ENCODE data around the gene MED16. TPM values are rescaled to one million over a fixed set of nuclear protein-coding genes. Genes with fewer than 3 reads are reported as not detected.
A peak's percentile ranks its signal among the peaks of the same experiment; 100 is the strongest.

Gene MED16
- total RNA-seq, 2 experiments from 2014 or later, result 62.2 to 64.0 TPM

DNA sequence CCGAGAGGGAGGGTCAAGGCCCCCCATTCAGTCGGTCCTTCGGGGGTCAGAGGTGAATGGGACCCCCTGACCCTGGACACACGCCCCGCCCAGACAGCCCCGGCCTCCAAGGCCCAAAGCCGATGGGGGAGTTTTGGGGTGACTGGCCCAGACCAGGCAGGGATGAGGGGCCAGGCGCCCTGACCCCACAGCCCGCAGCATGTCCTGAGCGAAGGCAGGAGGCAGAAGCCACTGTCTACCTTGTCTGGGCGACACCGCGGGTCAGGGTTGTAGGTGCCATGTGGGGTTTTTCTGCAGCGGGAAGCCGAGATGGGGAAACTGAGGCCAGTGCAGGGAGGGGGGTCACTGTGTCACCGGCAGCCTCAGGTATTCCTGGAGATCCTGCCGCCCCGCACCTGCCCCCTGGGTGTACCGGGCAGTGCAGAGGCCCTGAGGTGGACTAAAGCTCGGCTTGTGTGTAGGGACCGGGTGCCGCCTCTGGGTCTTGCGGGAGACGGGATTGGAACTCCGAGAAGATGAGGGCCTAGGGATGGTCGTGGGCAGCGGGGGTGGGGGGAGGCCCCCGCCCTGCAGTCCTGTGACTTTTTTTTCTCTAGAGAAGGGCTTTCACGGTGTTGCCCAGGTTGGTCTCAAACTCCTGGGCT lies 41.3 kb upstream of the MED16 start:
- Mint-ChIP-seq H3K36me3 (ENCODE audit: low read depth) (peaks cover 30% of the 10 kb centered on the region), H3K4me3 (no peak overlapping the region), H3K27me3 (no peaks in the 10 kb centered on the region), H3K9me3 (peaks cover 2% of the 10 kb centered on the region), H3K27ac (no peak overlapping the region), H3K4me1 (peaks cover 22% of the 10 kb centered on the region)
- CTCF ChIA-PET, result no interaction called here
- POLR2A ChIA-PET, result interaction anchor here (0.7 kb wide), 1 partner anchor 138 kb away, joined by 3 read pairs; no protein-coding TSS in a partner anchor
- no peak for DNase-seq

DNA sequence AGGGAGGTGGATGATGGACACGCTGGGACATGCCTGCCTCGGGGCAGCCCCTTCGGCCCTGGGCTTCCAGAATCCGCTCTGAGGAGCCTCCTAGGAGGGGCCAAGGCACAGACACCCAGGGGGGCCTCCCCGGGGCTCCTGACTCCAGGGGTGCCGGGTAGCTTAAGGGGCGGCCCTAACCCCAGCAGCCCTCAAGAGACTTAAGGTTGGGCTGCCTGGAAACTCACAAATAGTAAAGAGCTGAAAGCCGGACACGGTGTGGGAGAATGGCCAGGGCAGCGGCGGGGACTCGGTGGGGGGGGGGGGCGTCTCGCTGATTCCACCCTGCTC lies 40.5 kb upstream of the MED16 start:
- Mint-ChIP-seq H3K4me1 (peaks cover 21% of the 10 kb centered on the region), H3K9me3 (peaks cover 2% of the 10 kb centered on the region), H3K27ac (no peak overlapping the region), H3K4me3 (no peak overlapping the region), H3K27me3 (no peaks in the 10 kb centered on the region), H3K36me3 (ENCODE audit: low read depth) (peaks cover 28% of the 10 kb centered on the region)
- ChIA-PET POLR2A (interaction anchor here (1.1 kb wide), 1 partner anchor 336 kb away, joined by 3 read pairs; the partner anchor contains the start of gene CIRBP), CTCF (interaction anchor here (0.5 kb wide), 1 partner anchor 37 kb away, joined by 3 read pairs; no protein-coding TSS in a partner anchor)
- no peak for DNase-seq

DNA sequence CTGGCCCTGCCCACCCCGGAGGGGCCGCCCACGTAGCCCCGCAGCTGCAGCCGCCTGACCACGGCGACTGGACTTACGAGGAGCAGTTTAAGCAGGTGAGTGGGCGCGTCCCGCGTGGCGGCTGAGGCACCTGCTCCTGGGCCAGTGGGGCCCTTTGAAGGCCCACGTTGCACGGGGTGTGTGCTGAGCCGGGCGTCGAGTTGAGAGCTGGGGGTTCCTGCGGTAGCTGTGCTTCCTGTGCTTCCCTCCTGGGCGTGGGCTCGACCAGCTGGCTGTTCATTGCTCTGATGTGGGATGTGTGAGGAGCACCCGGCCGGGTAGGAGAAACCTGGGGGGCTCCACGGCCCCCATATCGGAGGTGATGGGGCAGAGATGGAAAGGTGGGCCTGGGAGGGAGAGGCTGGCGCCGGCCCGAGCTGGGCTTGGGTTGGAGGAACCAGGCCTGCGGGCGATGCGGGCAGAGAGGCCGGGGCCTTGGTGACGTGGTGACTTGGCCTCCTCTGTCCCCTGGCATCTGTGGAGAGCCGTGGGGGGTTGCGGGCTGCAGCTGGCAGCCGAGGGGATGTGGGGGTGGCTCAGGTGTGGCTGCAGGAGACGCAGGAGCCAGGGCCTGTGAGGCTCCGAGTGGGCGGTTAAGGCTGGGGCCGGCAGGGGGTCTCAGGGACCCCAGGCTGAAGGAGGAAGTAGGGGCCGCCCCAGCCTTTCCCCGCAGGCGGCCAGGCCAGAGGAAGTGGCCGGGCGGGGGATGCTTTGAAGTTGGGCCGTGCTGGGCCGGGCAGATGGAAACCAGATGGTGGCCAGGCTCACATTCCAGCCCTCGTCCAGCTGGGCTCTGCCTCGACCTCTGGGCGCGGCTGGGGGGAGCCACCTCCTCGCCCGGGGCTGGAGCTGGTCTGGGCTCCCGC lies 39.9 kb upstream of the MED16 start:
- H3K27me3 Mint-ChIP-seq, result no peaks in the 10 kb centered on the region
- H3K36me3 Mint-ChIP-seq (ENCODE audit: low read depth), result peaks cover 26% of the 10 kb centered on the region
- peak; percentile 31 for DNase-seq
- peak overlapping the region; percentile 63 for H3K4me3 Mint-ChIP-seq
- CTCF ChIA-PET, result interaction anchor here (0.5 to 1.8 kb wide), 3 partner anchors 38 to 69 kb away, joined by 3 to 4 read pairs (median 3); partner anchors contain the start of gene WDR18
- peaks cover 2% of the 10 kb centered on the region for H3K9me3 Mint-ChIP-seq
- peaks cover 18% of the 10 kb centered on the region for H3K4me1 Mint-ChIP-seq
- POLR2A ChIA-PET, result interaction anchor here (1.1 kb wide), 1 partner anchor 336 kb away, joined by 3 read pairs; the partner anchor contains the start of gene CIRBP
- H3K27ac Mint-ChIP-seq, result peak overlapping the region; percentile 64

DNA sequence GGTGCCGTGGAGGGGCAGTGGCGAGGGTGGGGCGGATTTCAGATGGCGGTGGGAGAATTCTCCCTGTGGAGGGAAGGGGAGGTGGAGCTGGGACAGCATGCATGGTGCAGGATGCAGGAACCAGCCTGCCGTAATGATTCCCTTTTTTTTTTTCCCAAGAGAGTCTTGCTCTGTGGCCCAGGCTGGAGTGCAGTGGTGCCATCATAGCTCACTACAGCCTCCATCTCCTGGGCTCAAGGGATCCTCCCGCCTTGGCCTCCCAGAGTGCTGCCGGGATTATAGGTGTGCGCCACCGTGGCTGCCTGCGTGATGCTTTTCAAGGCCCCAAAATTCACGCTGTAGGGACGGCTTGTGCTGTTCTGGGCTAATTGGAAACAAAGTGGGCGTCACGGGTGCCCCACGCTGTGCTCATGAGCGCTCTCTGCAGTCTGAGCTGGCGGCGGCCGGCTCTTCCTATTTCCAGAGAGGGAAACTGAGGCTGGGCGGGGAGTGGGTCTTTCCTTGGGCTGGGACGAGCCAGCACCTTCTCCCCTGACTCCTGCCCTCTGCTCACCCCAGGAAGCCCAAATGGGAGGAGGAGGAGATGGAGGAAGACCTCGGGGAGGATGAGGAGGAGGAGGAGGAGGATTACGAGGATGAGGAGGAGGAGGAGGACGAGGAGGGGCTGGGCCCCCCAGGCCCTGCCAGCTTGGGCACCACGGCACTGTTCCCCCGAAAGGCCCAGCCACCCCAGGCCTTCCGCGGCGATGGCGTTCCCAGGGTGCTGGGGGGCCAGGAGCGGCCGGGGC lies 39.1 kb upstream of the MED16 start:
- Mint-ChIP-seq H3K4me3 (no peak overlapping the region), H3K27me3 (no peaks in the 10 kb centered on the region), H3K36me3 (ENCODE audit: low read depth) (peaks cover 21% of the 10 kb centered on the region), H3K27ac (no peak overlapping the region), H3K9me3 (no peaks in the 10 kb centered on the region), H3K4me1 (peaks cover 13% of the 10 kb centered on the region)
- ChIA-PET POLR2A (interaction anchor here (1.1 kb wide), 1 partner anchor 337 kb away, joined by 3 read pairs; the partner anchor contains the start of gene CIRBP), CTCF (interaction anchor here (1.0 to 1.8 kb wide), 2 partner anchors 52 to 68 kb away, joined by 3 to 4 read pairs; partner anchors contain the start of gene WDR18)
- no peak for DNase-seq

DNA sequence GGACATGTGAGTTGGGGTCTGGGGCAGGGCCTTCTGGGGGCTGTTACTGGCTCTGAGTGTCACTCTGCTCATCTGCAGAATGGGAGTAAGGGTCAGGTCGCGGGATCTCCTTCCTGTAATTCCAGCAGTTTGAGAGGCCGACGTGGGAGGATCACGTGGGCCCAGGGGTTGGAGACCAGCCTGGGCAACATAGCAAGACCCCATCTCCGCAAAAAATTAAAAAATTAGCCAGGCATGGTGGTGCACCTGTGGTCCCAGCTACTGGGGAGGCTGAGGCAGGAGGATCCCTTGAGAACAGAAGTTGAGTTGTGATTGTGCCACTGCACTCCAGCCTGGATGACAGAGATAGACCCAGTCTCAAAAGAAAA lies 36.9 kb upstream of the MED16 start:
- H3K4me3 Mint-ChIP-seq, result no peak overlapping the region
- ChIA-PET POLR2A (interaction anchor here (0.5 to 0.9 kb wide), 3 partner anchors 19 to 277 kb away, joined by 3 to 4 read pairs (median 4); partner anchors contain the start of gene WDR18), CTCF (interaction anchor here (0.7 kb wide), 2 partner anchors 52 to 101 kb away, joined by 3 to 4 read pairs; no protein-coding TSS in a partner anchor)
- DNase-seq, result no peak
- no peak overlapping the region for H3K27ac Mint-ChIP-seq
- no peaks in the 10 kb centered on the region for H3K9me3 Mint-ChIP-seq
- no peaks in the 10 kb centered on the region for H3K27me3 Mint-ChIP-seq
- H3K4me1 Mint-ChIP-seq, result peaks cover 10% of the 10 kb centered on the region
- peaks cover 18% of the 10 kb centered on the region for H3K36me3 Mint-ChIP-seq (ENCODE audit: low read depth)

DNA sequence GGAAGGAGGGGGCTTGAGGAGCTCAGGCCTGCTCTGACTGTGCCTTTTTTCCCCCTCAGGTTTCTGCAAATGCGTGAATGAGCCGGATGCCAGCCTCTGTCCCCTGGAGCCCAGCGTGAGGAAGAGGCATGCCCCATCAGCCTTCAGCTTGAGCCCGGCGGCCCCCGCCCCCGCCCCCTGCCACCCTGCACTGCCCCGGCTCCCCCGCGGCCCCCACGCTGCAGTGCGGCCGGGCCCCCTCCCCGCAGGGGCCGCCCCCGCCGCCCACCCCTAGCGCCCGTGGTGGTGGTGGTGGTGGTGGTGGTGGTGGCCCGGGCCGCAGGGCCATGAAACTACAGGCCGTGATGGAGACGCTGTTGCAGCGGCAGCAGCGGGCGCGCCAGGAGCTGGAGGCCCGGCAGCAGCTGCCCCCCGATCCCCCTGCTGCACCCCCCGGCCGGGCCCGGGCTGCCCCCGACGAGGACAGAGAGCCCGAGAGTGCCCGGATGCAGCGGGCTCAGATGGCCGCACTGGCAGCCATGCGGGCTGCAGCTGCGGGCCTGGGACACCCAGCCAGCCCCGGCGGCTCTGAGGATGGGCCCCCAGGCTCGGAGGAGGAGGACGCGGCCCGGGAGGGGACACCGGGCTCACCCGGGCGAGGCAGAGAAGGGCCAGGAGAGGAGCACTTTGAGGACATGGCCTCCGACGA lies 36.4 kb upstream of the MED16 start:
- ChIA-PET POLR2A (interaction anchor here (0.5 to 0.9 kb wide), 2 partner anchors 55 to 278 kb away, joined by 4 read pairs; partner anchors contain the start of gene WDR18), CTCF (no interaction called here)
- H3K27me3 Mint-ChIP-seq, result no peaks in the 10 kb centered on the region
- peaks cover 18% of the 10 kb centered on the region for H3K36me3 Mint-ChIP-seq (ENCODE audit: low read depth)
- no peaks in the 10 kb centered on the region for H3K9me3 Mint-ChIP-seq
- no peak overlapping the region for H3K27ac Mint-ChIP-seq
- no peak overlapping the region for H3K4me3 Mint-ChIP-seq
- peaks cover 11% of the 10 kb centered on the region for H3K4me1 Mint-ChIP-seq
- no peak for DNase-seq

DNA sequence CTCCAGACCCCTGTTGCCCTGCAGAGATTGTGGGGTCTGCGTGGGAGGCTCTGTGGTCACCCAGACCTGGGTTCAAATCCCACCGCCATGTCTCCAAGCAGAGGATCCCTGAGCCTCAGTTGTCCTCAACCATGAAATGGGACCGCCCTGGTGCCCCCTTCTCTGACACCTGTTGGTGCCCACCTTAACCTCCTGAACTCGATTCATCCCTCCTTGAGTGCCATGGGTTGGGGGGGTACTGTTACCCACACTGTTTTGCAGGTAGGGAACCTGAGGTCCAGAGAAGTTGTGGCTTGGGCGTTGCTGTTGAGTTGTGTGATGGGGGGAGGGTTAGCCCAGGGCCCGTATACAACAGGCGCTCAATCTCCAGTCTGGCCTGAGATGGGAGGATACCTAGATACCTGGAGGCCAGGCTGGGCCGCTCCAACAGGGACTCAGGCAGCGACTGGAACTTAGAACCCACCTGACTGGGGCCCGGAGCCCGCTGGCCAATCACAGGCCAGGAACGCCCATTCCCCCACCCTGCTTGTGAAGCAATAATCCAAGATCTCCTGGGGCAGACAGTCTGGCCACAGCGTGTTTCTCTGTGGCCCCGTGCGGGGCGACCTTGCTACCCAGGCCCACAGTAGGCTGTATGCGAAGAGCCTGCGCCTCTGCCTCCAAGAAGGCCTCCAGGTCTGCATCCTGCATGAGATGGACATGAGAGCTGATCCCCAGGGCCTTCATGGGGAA lies 35.6 kb upstream of the MED16 start:
- CTCF ChIA-PET, result no interaction called here
- peak overlapping the region; percentile 47 for H3K4me3 Mint-ChIP-seq

DNA sequence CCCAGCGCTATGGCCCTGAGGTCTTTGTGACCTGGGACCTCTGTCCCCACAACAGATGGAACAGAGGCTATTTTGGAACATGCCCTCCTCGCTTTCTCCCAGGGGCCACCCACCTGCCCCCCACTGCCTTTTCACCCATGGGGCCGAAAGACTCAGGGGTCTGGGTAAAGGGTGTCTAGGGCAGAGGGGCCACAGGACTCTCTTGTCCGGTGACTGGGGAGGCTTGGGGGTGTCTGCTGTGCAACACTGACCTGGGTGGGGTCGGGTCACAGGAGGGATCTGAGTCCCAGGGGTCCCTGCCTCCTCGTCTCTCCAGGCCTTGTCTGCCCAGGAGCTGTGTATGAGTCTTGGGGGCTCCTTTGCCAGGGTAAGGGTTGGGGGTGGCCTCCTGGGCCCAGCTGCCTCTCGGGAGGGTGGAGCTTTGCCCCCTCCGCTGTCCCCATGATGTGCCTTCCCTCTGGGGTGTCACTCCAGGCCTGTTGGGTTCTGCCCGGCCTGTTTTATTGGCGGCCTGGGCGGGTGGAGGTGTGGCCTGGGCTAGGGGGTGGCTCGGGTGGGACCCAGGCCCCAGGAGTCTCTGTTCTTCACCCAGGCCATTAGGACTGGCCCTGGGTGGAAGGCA lies 34.9 kb upstream of the MED16 start:
- peaks cover 17% of the 10 kb centered on the region for H3K36me3 Mint-ChIP-seq (ENCODE audit: low read depth)
- H3K27ac Mint-ChIP-seq, result no peak overlapping the region
- DNase-seq, result no peak
- no peaks in the 10 kb centered on the region for H3K9me3 Mint-ChIP-seq
- no peaks in the 10 kb centered on the region for H3K27me3 Mint-ChIP-seq
- CTCF ChIA-PET, result no interaction called here
- peak overlapping the region; percentile 47 for H3K4me3 Mint-ChIP-seq
- POLR2A ChIA-PET, result no interaction called here
- H3K4me1 Mint-ChIP-seq, result peaks cover 16% of the 10 kb centered on the region

More for the DNA sequence above, 35.6 kb upstream of the MED16 start:
- Mint-ChIP-seq H3K9me3 (no peaks in the 10 kb centered on the region), H3K27ac (no peak overlapping the region), H3K4me1 (peaks cover 16% of the 10 kb centered on the region), H3K27me3 (no peaks in the 10 kb centered on the region), H3K36me3 (ENCODE audit: low read depth) (peaks cover 18% of the 10 kb centered on the region)
- no peak for DNase-seq
- POLR2A ChIA-PET, result interaction anchor here (0.9 kb wide), 1 partner anchor 55 kb away, joined by 4 read pairs; the partner anchor contains the start of gene WDR18

DNA sequence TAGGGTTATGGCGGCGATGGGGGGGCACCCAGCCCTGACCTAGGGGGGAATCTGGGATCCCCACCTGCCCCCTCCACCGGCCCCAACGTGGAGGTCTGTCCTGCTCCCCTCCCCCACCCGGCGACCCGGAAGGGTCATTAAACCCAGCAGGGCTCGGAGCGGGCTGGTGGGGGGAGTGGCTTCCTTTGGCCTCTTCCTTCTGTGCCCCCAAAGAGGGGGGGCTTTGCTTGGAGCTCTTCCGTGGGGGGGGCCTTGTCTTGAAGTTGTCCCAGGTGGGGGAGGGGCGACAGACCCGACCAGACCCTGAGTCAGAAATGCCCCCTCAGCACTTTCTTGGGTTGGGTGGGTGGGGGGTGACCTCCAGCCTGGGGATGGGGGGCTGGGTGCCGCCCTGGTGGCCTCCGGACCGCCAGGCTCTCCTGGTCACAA lies 34.4 kb upstream of the MED16 start:
- no peaks in the 10 kb centered on the region for H3K9me3 Mint-ChIP-seq
- H3K36me3 Mint-ChIP-seq (ENCODE audit: low read depth), result peaks cover 14% of the 10 kb centered on the region
- H3K27ac Mint-ChIP-seq, result no peak overlapping the region
- H3K27me3 Mint-ChIP-seq, result no peaks in the 10 kb centered on the region
- POLR2A ChIA-PET, result no interaction called here
- no peak for DNase-seq
- CTCF ChIA-PET, result interaction anchor here (0.9 kb wide), 1 partner anchor 57 kb away, joined by 3 read pairs; the partner anchor contains the start of gene WDR18
- H3K4me3 Mint-ChIP-seq, result peak overlapping the region; percentile 47
- H3K4me1 Mint-ChIP-seq, result peaks cover 12% of the 10 kb centered on the region

DNA sequence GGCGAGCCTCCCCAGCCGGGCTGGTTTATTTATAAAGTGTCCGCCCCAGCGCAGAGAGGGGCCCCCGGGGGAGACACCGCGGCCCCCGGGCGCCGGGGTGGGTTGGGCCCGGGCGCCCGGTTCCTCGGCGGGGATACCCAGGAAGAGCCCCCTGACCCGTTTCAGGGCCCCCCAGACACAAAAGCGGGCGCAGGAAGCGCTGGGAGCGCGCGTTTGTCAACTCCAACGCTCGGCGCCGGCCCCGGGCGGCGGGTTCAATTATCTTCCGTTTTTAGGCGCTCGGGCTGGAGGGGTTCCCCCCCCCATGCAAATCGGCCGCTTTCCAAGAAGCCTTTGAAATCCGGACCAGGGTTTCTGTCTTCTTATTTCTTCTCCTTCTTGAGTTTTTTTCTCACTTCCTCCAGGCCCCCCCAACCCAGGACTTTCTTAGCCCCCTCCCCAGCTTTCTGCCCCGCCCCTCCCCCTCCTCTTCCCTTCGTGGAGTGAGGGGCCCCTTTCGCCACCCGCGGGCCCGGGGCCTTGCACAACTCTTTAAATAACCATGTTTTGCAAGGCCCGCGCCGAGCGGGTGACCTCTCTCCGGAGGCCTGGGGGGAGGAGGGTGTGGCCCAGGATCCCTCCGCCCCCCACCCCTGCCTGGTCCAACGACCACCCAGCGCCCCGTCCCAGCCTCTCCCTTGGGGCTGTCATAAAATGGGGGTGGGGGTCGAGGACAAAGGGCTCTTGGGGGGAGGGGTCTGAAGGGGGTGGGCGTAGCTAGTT lies 33.8 kb upstream of the MED16 start:
- Mint-ChIP-seq H3K4me1 (peaks cover 11% of the 10 kb centered on the region), H3K36me3 (ENCODE audit: low read depth) (peaks cover 11% of the 10 kb centered on the region), H3K4me3 (peak overlapping the region; percentile 78), H3K9me3 (no peaks in the 10 kb centered on the region), H3K27ac (peak overlapping the region; percentile 65), H3K27me3 (peaks cover 3% of the 10 kb centered on the region)
- peak; percentile 55 for DNase-seq
- CTCF ChIA-PET, result interaction anchor here (0.9 kb wide), 1 partner anchor 57 kb away, joined by 3 read pairs; the partner anchor contains the start of gene WDR18
- POLR2A ChIA-PET, result no interaction called here

DNA sequence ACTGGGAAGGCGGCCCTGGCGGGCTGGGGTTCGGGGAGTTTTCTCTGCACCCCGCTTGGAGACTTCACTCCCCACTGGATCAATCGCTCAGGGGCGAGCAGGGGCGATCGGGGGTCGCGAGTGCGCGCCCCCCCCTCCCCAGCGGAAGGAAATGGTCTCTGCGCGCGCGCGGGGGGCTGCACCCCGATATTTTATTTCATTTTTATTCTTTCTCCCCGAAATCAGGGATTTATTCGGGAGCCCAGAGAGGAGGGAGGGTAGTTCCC lies 33.3 kb upstream of the MED16 start:
- POLR2A ChIA-PET, result no interaction called here
- peaks cover 15% of the 10 kb centered on the region for H3K4me1 Mint-ChIP-seq
- peaks cover 10% of the 10 kb centered on the region for H3K36me3 Mint-ChIP-seq (ENCODE audit: low read depth)
- peak overlapping the region; percentile 54 for H3K27ac Mint-ChIP-seq
- no peaks in the 10 kb centered on the region for H3K9me3 Mint-ChIP-seq
- no peak for DNase-seq
- CTCF ChIA-PET, result interaction anchor here (0.9 kb wide), 1 partner anchor 58 kb away, joined by 3 read pairs; the partner anchor contains the start of gene WDR18
- H3K27me3 Mint-ChIP-seq, result peaks cover 3% of the 10 kb centered on the region
- peak overlapping the region; percentile 78 for H3K4me3 Mint-ChIP-seq

Data from activated CD4-positive, alpha-beta memory T cell treated with anti-CD3 and anti-CD28 coated beads, Interleukin-2, amount 10 ng/mL, durations not matched to agents 7 days and 5 days (primary cell).